Left lobe of liver (tissue), 2 donors: ENCODE measurements around the gene LDLR. TPM values are rescaled to one million over a fixed set of nuclear protein-coding genes. Genes with fewer than 3 reads are reported as not detected.
"Not testable (repeated sequence)": the region's sequence is repeated elsewhere in the genome, so short reads cannot be mapped to it uniquely, and the experiment has no call there.

Experiments
- ATAC-seq: fragments of 200-7000 bp; cut with Tn5 transposase; one replicate; pipeline ENCODE4 v1.9.1; 2020; ENCODE audit warnings: mild to moderate bottlenecking, moderate library complexity
- DNase-seq: peaks from one replicate; pipeline ENCODE4 v3.0.0-alpha.2; 2020; ENCODE audit warnings: low spot score
- total RNA-seq: library from RNA; stranded (reverse); gene quantifications from one replicate; pipeline ENCODE4 v1.2.1, GENCODE V29; 2021
- donor health status: DM: no; HTN: no; CAD: no; lungs with moderate emphysema.
- donor health status: DM: no; HTN: yes; CAD: no.

LDLR gene
- total RNA-seq, 1 donor from 2014 or later, result 12.2 TPM

DNA sequence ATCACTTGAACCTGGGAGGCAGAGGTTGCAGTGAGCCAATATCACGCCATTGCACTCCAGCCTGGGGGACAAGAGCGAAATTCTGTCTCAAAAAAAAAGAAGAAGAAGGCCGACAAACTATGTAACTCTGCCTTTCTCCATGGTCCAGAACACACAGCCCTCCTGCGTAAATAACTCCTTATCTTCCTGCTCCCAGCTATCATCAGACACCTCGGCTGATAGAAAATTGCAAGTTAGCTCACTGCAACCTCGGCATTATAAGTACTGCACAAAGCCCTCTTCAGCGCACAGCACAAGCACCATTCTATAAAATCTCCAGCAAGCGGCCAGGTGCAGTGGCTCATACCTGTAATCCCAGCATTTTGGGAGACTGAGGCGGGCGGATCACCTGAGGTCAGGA, 14.4 kb downstream of the LDLR start:
- DNase-seq, ATAC-seq: not testable (repeated sequence)

DNA sequence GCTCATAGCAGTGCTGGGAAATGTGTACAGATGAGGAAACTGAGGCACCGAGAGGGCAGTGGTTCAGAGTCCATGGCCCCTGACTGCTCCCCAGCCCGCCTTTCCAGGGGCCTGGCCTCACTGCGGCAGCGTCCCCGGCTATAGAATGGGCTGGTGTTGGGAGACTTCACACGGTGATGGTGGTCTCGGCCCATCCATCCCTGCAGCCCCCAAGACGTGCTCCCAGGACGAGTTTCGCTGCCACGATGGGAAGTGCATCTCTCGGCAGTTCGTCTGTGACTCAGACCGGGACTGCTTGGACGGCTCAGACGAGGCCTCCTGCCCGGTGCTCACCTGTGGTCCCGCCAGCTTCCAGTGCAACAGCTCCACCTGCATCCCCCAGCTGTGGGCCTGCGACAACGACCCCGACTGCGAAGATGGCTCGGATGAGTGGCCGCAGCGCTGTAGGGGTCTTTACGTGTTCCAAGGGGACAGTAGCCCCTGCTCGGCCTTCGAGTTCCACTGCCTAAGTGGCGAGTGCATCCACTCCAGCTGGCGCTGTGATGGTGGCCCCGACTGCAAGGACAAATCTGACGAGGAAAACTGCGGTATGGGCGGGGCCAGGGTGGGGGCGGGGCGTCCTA, 15.9 kb downstream of the LDLR start:
- no peak for ATAC-seq
- no peak for DNase-seq

DNA sequence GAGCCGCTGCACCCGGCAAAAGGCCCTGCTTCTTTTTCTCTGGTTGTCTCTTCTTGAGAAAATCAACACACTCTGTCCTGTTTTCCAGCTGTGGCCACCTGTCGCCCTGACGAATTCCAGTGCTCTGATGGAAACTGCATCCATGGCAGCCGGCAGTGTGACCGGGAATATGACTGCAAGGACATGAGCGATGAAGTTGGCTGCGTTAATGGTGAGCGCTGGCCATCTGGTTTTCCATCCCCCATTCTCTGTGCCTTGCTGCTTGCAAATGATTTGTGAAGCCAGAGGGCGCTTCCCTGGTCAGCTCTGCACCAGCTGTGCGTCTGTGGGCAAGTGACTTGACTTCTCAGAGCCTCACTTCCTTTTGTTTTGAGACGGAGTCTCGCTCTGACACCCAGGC, 17.2 kb downstream of the LDLR start:
- DNase-seq (no peak), ATAC-seq (no peak)

DNA sequence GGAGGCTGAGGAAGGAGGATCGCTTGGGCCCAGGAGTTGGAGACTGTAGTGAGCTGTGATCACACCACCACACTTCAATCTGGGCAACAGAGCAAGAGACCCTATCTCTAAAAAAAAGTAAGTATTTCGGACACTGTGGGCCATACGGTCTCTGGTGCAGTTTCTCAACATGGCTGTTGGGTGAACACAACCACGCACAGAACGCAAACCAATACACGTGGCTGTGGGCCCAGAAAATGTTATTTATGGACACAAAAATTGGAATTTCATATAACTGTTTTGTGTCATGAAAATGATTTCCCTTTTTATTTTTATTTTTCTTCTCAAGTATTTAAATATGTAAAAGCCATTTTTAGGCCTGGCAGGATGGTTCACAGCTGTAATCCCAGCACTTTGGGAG, 19.5 kb downstream of the LDLR start:
- no peak for ATAC-seq
- DNase-seq, result no peak

DNA sequence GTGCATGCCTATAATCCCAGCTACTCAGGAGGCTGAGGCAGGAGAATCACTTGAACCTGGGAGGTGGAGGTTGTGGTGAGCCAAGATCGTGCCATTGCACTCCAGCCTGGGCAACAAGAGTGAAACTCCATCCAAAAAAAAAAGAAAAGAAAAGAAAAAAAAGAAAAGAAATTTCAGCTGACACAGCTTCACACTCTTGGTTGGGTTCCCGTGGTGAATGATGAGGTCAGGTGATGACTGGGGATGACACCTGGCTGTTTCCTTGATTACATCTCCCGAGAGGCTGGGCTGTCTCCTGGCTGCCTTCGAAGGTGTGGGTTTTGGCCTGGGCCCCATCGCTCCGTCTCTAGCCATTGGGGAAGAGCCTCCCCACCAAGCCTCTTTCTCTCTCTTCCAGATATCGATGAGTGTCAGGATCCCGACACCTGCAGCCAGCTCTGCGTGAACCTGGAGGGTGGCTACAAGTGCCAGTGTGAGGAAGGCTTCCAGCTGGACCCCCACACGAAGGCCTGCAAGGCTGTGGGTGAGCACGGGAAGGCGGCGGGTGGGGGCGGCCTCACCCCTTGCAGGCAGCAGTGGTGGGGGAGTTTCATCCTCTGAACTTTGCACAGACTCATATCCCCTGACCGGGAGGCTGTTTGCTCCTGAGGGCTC, 22.0 kb downstream of the LDLR start:
- no peak for DNase-seq
- no peak for ATAC-seq

DNA sequence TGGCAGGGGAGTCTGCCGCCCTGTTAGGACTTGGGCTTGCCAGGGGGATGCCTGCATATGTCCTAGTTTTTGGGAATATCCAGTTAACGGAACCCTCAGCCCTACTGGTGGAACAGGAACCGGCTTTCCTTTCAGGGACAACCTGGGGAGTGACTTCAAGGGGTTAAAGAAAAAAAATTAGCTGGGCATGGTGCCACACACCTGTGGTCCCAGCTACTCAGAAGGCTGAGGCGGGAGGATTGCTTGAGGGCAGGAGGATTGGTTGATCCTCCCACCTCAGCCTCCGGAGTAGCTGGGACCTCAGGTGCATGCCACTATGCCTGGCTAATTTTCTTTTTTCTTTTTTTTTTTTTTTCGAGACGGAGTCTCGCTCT, 22.5 kb downstream of the LDLR start:
- DNase-seq (no peak), ATAC-seq (no peak)

DNA sequence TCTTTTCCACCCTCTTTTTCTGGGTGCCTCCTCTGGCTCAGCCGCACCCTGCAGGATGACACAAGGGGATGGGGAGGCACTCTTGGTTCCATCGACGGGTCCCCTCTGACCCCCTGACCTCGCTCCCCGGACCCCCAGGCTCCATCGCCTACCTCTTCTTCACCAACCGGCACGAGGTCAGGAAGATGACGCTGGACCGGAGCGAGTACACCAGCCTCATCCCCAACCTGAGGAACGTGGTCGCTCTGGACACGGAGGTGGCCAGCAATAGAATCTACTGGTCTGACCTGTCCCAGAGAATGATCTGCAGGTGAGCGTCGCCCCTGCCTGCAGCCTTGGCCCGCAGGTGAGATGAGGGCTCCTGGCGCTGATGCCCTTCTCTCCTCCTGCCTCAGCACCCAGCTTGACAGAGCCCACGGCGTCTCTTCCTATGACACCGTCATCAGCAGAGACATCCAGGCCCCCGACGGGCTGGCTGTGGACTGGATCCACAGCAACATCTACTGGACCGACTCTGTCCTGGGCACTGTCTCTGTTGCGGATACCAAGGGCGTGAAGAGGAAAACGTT, 24.0 kb downstream of the LDLR start:
- DNase-seq (no peak), ATAC-seq (peak; percentile 15)

DNA sequence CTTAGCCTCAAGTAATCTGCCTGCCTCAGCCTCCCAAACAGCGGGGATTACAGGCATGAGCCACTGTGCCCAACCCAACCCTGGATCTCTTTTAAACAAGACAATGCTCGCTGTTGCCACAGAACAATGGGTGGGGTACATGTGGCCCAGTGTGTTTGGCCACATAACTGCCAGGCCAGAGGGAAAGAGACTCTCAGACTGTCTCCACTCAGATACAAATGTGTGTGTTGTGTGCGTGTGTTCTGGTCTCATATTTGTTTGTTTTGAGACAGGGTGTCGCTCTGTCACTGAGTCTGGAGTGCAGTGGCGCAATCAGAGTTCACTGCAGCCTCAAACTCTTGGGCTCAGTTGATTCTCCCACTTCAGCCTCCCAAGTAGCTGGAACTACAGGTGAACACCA, 25.8 kb downstream of the LDLR start:
- no peak for DNase-seq
- peak; percentile 27 for ATAC-seq

DNA sequence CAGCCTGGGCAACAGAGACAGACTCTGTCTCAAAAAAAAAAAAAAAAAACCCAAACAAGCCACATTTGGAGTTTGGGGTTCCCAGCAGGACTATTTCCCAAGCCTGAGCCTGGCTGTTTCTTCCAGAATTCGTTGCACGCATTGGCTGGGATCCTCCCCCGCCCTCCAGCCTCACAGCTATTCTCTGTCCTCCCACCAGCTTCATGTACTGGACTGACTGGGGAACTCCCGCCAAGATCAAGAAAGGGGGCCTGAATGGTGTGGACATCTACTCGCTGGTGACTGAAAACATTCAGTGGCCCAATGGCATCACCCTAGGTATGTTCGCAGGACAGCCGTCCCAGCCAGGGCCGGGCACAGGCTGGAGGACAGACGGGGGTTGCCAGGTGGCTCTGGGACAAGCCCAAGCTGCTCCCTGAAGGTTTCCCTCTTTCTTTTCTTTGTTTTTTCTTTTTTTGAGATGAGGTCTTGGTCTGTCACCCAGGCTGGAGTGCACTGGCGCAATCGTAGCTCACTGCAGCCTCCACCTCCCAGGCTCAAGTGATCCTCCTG, 26.7 kb downstream of the LDLR start:
- no peak for DNase-seq
- no peak for ATAC-seq

DNA sequence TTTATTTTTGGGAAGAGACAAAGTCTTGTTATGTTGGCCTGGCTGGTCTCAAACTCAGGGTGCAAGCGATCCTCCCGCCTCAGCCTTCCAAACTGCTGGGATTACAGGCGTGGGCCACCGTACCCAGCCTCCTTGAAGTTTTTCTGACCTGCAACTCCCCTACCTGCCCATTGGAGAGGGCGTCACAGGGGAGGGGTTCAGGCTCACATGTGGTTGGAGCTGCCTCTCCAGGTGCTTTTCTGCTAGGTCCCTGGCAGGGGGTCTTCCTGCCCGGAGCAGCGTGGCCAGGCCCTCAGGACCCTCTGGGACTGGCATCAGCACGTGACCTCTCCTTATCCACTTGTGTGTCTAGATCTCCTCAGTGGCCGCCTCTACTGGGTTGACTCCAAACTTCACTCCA, 27.2 kb downstream of the LDLR start:
- no peak for ATAC-seq
- DNase-seq, result no peak

DNA sequence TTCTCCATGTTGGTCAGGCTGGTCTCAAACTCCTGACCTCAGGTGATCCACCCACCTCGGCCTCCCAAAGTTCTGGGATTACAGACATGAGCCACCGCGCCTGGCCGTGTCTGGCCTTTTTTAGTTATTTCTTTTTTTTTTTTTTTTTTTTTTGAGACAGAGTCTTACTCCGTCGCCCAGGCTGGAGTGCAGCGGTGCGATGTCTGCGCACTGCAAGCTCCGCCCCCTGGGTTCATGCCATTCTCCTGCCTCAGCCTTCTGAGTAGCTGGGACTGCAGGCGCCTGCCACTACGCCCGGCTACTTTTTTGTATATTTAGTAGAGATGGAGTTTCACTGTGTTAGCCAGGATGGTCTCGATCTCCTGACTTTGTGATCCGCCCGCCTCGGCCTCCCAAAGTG, 32.7 kb downstream of the LDLR start:
- ATAC-seq, DNase-seq: not testable (repeated sequence)

DNA sequence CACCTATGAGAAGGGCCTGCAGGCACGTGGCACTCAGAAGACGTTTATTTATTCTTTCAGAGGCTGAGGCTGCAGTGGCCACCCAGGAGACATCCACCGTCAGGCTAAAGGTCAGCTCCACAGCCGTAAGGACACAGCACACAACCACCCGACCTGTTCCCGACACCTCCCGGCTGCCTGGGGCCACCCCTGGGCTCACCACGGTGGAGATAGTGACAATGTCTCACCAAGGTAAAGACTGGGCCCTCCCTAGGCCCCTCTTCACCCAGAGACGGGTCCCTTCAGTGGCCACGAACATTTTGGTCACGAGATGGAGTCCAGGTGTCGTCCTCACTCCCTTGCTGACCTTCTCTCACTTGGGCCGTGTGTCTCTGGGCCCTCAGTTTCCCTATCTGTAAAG, 33.9 kb downstream of the LDLR start:
- ATAC-seq, result no peak
- DNase-seq, result no peak

DNA sequence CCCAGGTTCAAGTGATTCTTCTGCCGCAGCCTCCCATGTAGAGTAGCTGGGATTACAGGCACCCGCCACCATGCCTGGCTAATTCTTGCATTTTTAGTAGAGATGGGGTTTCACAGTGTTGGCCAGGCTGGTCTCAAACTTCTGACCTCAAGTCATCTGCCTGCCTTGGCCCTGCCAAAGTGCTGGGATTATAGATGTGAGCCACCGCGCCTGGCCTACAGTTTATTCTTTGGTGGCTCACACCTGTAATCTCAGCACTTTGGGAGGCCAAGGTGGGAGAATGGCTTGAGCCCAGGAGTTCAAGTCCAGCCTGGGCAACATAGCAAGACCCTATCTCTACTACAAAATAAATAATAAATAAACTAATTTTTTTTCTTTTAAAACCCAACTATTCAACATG, 34.9 kb downstream of the LDLR start:
- not testable (repeated sequence) for DNase-seq, ATAC-seq

DNA sequence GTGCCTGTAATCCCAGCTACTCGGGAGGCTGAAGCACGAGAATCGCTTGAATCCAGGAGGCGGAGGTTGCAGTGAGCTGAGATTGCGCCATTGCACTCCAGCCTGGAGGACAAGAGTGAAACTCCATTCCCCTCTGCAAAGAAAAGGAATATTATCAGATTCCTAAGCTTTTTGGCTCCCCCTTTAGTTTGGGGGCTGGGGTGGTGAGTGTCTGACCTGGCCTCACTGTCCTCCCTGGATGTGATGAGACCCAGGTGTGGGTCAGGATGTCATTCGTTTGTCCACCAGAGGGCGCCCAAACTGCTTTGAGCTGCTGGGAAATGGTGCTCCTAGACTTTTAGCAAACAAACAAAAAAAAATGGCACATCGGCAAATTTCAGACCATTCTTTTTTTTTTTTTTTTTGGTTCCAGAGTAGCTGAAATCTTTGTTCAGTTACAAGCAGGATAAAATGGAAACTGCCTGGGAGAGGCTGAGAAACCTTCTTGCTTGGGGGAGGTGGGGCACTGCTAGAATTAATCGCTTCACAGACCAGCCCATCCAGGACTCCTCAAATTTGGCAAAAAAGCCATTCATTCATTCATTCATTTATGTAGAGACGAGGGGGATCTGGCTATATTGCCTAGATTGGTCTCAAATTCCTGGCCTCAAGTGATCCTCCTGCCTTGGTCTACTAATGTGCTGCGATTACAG, 36.9 kb downstream of the LDLR start:
- DNase-seq (peak; percentile 79), ATAC-seq (peak; percentile 70)

DNA sequence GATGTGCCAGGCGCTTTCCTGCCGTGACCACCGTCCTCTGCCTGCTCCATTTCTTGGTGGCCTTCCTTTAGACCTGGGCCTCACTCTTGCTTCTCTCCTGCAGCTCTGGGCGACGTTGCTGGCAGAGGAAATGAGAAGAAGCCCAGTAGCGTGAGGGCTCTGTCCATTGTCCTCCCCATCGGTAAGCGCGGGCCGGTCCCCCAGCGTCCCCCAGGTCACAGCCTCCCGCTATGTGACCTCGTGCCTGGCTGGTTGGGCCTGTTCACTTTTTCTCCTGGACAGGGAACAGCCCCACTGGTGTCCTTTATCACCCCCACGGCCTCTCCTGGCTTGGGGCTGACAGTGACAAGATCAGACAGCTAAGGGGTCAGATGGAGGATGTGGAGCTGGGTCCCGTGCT, 38.6 kb downstream of the LDLR start:
- ATAC-seq (no peak), DNase-seq (no peak)

DNA sequence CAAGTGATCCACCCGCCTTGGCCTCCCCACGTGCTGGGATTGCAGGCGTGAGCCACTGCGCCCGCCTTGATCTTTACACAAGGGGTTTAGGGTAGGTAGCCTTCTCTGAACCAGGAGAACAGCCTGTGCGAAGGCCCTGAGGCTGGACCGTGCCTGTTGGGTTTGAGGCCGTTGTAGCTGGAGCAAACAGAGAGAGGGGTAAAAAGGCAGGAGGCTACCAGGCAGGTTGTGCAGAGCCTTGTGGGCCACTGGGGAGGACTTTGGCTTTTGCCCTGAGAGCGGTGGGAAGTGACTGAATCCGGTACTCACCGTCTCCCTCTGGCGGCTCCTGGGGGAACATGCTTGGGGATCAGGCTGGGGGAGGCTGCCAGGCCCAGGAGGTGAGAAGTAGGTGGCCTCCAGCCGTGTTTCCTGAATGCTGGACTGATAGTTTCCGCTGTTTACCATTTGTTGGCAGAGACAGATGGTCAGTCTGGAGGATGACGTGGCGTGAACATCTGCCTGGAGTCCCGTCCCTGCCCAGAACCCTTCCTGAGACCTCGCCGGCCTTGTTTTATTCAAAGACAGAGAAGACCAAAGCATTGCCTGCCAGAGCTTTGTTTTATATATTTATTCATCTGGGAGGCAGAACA, 41.7 kb downstream of the LDLR start:
- DNase-seq, result peak; percentile 90

DNA sequence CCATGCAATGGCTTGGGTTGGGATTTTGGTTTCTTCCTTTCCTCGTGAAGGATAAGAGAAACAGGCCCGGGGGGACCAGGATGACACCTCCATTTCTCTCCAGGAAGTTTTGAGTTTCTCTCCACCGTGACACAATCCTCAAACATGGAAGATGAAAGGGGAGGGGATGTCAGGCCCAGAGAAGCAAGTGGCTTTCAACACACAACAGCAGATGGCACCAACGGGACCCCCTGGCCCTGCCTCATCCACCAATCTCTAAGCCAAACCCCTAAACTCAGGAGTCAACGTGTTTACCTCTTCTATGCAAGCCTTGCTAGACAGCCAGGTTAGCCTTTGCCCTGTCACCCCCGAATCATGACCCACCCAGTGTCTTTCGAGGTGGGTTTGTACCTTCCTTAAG, 42.2 kb downstream of the LDLR start:
- ATAC-seq, result no peak
- no peak for DNase-seq

More for the DNA sequence above, 41.7 kb downstream of the LDLR start:
- peak; percentile 94 for ATAC-seq

DNA sequence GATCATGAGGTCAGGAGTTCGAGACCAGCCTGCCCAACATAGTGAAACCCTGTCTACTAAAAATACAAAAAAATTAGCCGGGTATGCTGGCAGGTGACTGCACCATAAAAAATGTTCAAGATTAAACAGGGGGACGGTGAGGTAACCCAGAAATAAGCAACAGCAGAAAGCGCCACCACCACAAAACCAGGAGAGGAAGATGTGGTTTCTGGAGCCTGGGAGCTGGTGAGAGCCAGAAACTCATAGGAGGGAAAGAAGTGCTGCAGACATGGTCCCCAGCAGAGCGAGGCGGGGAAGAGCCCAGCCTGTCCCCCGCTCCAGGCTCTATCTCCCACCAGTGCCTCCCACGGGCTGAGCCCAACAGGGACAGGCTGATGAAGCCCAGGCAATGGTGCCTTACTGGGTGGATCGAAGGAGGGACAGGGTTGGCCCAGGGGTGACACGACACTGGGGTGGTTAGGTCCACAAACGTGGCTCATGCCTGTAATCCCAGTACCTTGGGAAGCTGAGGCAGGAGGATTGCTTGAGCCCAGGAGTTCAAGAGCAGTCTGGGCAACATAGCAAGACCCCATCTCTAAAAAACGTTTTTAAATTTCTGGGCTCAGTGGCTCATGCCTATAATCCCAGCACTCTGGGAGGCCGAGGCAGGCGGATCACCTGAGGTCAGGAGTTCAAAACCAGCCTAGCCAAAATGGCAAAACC, 47.3 kb downstream of the LDLR start:
- DNase-seq (no peak), ATAC-seq (no peak)

DNA sequence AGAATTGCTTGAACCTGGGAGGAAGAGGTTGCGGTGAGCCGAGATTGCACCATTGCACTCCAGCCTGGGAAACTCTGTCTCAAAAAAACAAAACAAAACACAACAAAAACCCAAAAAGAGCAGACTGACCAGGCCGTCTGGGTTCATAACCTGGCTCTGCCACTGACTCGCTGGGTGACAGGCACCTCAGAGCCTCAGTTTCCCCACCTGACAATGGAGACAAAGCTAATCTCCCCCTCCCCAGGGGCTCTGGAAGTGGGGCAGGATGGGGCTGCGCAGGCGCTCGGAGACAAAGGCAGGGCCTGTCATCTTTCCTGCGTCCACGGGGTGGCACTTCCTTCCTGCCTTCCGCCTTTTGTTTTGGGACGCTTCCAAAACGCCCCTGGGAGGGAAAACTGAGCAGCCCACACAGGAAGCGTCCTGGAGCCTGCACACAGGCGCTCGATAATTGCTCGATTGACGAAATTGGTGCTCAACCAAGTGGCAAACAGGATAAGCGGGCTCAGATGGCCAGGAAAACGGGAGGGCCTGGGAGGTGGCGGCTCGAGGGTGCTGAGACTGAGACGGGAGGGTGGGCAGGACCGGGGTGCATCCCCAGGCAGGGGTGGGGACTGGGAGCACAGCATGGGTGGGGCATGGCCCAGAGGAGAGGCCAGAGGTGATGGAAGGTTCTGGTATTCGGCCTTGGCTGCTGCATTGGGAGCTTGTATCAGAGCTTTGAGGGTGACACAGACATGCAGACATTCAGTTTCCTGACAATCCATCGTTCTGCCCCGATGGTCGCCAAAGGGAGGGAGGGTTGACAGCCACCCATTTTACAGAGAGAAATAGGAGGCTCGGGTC, 48.5 kb downstream of the LDLR start:
- DNase-seq, result peak; percentile 89
- ATAC-seq, result peak; percentile 71
